Neural progenitor cell (in vitro differentiated cells): ENCODE data around the gene PTOV1.

Experiments
- EZH2phosphoT487 ChIP-seq: fragments of 200-600 bp; sonication (generic); IDR thresholded peaks from 2 replicates; pipeline ENCODE4 v1.6.1; 2017; ENCODE audit warnings: antibody characterized with exemption
- TF ChIP-seq, protein P1 (sequence below): fragments of 200-600 bp; sonication (generic); IDR thresholded peaks from 2 replicates; pipeline ENCODE4 v1.5.1; 2017; ENCODE audit warnings: antibody characterized with exemption, mild to moderate bottlenecking

DNA sequence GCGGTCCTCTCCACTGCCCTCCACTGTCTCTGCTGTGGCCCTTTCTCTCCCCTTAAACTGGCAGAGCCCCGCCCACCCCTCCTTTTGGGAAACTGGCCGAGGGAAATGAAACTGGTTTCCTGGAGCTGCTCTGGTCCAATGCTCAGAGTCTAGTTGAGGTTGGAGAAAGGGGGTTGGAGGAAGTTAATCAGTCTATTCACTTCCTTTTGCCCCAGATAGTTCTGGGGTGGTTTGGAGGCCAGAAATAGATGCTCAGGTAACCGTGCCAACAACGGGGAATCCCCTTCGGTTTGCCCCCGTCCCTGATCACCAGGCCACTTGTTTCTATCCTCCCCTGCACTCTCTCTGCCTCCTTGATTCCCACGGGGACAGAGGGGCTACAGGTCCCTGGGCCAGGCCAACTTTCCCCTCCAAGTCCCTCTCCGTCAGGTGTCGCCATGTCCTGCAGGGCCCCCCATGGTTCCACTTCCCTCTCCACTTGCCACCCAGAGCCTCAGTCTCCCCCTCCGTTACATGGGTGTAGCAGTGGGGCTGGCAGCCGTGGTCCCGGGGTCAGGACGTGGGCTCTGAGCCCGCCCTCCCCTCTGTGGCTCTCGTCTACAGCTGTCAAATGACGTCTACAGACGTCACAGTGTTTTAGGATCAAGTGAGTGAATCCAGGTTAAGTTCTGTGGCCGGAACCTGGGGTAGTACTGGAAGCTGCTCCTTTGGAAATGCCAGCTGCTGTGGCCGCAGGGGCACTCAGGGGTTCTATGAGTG lies 46.1 kb downstream of the PTOV1 start, which contains the start of gene IL4I1:
- TF ChIP-seq, protein P1, sequence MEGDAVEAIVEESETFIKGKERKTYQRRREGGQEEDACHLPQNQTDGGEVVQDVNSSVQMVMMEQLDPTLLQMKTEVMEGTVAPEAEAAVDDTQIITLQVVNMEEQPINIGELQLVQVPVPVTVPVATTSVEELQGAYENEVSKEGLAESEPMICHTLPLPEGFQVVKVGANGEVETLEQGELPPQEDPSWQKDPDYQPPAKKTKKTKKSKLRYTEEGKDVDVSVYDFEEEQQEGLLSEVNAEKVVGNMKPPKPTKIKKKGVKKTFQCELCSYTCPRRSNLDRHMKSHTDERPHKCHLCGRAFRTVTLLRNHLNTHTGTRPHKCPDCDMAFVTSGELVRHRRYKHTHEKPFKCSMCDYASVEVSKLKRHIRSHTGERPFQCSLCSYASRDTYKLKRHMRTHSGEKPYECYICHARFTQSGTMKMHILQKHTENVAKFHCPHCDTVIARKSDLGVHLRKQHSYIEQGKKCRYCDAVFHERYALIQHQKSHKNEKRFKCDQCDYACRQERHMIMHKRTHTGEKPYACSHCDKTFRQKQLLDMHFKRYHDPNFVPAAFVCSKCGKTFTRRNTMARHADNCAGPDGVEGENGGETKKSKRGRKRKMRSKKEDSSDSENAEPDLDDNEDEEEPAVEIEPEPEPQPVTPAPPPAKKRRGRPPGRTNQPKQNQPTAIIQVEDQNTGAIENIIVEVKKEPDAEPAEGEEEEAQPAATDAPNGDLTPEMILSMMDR = no peak
- TF ChIP-seq EZH2phosphoT487 = no peak
